HG03575 (cell line): Measurements from ENCODE around the gene SMIM11.

Source experiments
- ATAC-seq: cut with Tn5 transposase; IDR thresholded peaks from one replicate; pipeline ENCODE4 v1.9.1; 2021; ENCODE audit not compliant: unreplicated experiment, insufficient number of reproducible peaks, low FRiP score; ENCODE audit errors: extremely low read depth

SMIM11 gene, protein sequence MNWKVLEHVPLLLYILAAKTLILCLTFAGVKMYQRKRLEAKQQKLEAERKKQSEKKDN

GRCh38 chr21:34374940-34375618 is at the start of gene SMIM11:
SMIM11 (plus strand) TSS chr21:34375507; CDS start chr21:34379505, 3,998 bp downstream.
- ATAC-seq: peak; percentile 74

GRCh38 chr21:34330055-34330454 is 45.3 kb upstream of the SMIM11 start:
- no peak for ATAC-seq

- ATAC-seq: no peak
Measured at GRCh38 chr21:34331726-34332125, 43.6 kb upstream of the SMIM11 start.

GRCh38 chr21:34332347-34332746 is 43.0 kb upstream of the SMIM11 start:
- no peak for ATAC-seq

- ATAC-seq: no peak
Measured at GRCh38 chr21:34333121-34333739, 42.1 kb upstream of the SMIM11 start.

DNA sequence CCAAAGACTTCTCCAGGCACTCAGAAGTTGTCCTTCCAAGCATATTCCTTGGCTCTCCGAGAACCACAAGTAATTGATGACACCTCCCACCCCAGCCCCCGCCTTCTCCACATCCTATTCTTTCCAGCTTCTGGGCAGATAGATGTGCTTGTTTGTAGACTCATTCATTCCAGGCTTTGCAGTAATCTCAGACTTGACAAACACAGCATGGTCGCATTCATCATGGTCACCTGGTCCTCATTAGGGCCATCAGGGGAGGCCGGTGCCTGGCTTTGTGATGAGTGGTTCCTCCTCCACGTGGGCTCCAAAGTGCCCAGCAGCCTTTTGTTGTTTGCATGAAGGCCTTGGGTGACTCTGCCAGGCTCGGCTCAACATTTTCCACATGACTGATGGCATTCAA is 40.0 kb upstream of the SMIM11 start:
- ATAC-seq: no peak

DNA sequence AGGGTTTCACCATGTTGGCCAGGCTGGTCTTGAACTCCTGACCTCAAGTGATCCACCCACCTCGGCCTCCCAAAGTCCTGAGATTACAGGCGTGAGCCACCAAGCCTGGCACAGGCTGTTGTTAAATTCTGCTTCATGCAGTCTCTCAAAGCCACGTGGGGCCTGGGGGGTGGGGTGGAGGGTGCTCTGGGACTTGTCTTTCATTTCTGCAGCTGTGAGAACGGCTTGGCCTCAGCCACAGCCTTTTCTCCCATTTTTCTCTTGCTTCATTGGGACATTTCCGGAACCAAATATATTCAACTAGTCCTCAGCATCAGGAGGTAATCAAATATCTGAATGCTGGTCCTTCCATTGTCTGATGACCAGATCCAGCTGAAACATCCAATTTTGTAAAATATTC is 39.1 kb upstream of the SMIM11 start:
- ATAC-seq: no peak

GRCh38 chr21:34336756-34337391 is 38.4 kb upstream of the SMIM11 start:
- no peak for ATAC-seq

DNA sequence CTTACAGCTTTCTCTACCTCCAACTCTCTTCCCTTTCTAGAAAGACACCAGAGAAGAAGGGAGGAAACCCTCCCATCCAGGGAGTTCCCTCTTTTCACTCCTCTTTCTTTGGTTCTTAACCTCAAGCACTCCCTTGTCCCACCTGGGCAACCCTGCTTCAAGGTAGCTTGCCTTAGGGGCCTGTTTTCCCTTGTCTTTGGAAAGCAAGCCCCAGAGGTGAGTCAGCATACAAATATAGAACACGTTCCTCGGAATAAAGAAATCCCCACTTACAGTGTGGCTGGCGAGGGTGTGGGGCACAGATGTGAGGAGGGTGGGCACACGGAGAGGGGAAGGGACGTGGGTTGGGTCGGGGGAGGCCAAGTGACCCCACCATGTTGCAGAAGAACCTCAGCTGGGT is 37.6 kb upstream of the SMIM11 start:
- no peak for ATAC-seq

DNA sequence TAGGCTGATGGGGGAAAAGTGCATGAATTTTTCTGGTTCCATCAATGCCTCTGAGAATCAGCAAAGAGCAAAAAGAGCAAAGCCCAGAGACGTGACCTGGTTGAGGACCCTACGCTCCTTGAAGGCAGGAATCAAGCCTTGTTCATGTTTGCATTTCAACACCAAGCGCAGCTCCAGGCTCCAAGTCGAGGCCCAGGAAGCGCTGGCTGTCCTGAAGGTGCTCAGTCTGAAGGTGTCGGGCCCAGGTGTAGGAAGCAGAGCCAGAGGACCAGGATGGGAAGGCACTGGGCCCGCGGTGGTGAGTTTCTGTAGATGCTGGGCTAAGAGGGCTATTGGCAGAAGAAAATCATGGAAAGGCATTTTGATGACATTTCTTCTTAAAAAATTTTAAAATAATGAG is 37.1 kb upstream of the SMIM11 start:
- ATAC-seq: no peak

DNA sequence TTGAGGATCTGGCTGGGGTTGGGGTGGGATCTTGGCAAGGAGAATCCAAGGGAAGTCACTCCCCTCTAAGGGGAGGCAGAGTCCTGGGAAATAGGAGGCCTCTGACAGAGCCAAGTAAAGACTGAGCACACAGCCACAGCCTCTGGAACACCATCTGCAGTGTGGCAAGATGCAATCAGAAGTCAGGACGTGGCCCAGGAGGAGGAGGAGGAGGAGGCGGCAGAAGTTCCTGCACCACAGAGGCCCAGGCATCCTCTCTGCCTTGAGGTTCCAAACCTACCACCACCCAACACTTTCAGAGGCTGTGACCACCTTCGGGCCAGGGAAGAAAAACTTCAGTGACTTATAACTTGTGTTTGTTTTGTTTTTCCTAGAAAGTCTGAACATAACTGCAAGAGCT is 35.2 kb upstream of the SMIM11 start:
- no peak for ATAC-seq

DNA sequence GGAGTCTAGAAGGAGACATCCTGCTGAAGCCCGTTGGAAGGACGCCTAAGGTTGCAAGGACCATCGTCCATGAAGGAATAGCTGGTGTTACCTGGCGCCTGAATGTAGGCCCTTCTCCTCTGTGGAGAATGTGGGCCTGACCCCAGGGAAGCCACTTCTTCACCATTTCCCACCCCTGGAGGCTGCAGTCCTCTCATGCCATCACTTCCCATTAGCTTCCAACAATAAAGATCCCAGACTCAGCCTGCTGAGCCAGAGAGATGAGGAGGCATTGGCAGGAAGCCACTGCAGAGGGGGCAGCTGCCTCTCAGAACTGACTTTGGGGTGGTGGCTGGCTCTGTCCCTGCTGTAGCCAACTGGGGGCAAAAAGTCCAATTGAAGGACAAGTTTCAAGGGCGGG is 32.8 kb upstream of the SMIM11 start:
- no peak for ATAC-seq

GRCh38 chr21:34343347-34343746 is 32.0 kb upstream of the SMIM11 start:
- ATAC-seq: no peak

DNA sequence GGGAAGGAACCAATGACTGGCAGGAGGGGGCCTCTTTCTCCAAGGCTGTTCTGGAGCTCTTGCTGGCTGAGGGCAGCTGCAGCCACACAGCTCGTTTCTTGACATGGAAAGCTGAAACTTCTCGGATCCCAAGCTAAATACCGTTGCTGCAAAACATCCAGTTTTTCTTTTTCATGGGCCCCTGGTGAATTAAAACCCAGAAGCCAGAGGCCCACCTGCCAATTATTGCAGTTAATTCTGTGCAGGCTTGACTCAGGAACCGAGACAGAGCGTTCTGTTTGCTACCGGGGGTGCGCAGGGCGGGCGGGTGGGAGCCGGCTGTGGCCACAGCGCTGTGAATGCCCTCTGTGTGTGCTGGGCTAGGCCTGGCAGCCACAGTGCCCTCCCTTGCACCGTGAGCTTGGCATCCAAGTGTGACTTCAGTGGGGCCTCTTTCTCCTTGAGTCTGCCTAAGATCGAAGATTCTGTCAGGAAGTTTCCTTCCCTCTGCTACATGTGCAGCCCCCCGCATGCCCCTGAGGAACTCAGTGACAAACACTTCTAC is 31.4 kb upstream of the SMIM11 start:
- ATAC-seq: no peak

GRCh38 chr21:34344584-34344983 is 30.7 kb upstream of the SMIM11 start:
- no peak for ATAC-seq

DNA sequence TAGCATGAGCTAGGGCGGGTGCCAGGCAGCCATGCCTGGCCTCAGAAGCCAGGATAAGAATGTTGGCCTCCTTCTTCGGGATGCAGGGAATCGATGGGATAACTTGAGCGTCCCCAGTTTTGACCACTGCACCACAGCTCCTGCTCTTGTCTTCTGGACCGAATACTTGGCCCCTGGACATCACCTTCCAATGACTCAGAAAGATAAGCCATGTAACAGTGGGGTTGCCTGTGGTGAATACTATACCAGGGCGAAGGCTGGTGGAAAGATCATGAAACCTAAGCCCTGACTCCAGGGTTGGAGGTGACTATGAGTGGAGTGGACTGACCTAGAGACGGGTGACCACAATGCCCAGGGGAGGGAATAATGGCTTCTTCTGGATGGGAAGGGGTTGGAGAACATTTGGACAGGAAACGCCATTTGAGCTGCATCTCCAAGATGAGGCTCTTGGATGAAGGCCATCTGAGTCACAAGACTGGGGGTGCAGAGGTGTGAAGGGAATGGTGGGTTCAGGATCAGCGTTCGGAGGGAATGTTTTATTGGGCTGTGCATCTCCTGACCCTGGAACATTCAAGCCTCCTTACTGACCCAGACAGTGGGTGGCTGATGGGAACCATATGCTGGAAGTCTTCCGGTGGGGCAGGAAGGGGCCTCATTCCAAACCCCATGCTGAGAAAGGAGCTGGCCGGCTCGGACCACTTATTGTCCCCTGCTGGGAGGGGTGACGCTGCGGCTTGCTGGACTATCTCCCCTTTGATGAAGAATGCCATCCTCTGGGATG is 30.0 kb upstream of the SMIM11 start:
- no peak for ATAC-seq

DNA sequence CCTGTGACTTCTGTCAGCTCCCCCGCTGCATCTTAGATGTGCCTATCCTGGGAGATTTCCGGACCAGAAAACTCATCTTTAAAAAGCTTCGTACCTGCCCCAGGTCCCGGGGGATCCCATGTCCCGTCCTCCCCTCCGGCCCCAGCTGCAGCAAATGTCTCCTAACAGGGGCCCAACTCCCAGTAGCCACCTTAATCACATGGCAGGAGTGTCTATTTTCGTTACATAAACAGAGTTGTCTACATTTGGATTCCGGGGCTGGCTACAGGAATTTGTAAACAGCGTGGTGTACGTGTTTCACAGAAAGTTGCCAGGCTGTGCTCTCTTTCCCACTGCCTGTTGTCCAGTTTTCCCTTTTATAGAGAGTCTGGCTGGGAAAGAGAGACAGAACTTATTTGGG is 29.4 kb upstream of the SMIM11 start:
- ATAC-seq: no peak

- ATAC-seq: no peak
Measured at GRCh38 chr21:34348890-34349519, 26.3 kb upstream of the SMIM11 start.

DNA sequence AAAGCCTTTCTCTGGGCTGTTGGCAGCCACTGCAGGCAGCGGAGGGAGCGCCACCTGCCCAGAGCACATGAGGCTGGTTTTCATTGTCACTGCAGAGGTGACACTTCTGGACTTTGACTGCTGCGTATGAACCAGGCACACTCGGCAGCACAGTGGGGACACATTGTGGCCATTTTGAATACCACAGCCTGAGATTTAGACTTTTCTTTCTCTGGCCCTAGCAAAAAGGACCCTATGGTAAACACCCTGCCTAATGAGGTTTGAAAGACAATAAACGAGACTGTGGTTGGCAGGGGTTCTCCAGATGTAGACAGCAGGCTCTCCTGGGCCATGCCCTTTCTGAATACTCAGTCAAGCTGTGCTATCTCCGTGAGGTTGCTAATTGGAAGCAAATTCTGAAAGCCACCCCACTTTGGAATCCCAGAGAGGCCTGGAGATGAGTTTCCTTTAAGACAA is 23.5 kb upstream of the SMIM11 start:
- ATAC-seq: no peak
